Astrocyte of the spinal cord (primary cell): ENCODE data around the gene ERC2.
A peak's percentile ranks its signal among the peaks of the same experiment; 100 is the strongest.

ENCODE experiments used
- DNase-seq: peaks from one replicate; pipeline ENCODE4 v3.0.0; 2011; ENCODE audit warnings: low read depth, low spot score
- H3K4me3 ChIP-seq: 2 replicates; pipeline ENCODE4 v1.5.1; 2011; ENCODE audit warnings: low read depth, mild to moderate bottlenecking, low read length, moderate library complexity
- in situ Hi-C: cut with HindIII; loops from 2 replicates; pipeline ENCODE4 v1.10.0; 2017; ENCODE audit warnings: low sequenced_read_pairs
- TF ChIP-seq, protein P1 (sequence below): IDR thresholded peaks from 2 replicates; pipeline ENCODE4 v1.5.1; 2012; ENCODE audit warnings: low read depth, mild to moderate bottlenecking, low read length, inconsistent platforms

ERC2 gene

DNA sequence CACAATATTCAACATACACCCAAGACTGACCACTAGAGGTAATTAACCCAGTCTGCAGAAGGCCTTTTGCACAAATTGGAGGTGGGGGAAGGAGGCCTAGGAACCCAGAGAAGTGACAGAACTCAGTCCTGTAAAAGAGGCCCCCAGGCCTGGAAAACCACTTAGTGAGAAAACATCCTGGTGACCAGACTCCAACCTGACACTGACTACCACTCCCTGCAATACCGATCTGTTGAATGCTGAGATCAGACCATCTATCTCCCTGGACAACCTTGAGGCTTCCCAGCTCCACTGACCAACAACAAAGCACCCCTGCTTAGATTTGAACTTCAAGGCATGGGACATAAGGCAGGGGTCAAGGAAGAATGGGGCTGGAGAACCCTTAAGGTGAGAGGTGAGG lies 719.2 kb downstream of the ERC2 start:
- no peak overlapping the region for H3K4me3 ChIP-seq
- in situ Hi-C loops, result no loop called here
- TF ChIP-seq, protein P1, sequence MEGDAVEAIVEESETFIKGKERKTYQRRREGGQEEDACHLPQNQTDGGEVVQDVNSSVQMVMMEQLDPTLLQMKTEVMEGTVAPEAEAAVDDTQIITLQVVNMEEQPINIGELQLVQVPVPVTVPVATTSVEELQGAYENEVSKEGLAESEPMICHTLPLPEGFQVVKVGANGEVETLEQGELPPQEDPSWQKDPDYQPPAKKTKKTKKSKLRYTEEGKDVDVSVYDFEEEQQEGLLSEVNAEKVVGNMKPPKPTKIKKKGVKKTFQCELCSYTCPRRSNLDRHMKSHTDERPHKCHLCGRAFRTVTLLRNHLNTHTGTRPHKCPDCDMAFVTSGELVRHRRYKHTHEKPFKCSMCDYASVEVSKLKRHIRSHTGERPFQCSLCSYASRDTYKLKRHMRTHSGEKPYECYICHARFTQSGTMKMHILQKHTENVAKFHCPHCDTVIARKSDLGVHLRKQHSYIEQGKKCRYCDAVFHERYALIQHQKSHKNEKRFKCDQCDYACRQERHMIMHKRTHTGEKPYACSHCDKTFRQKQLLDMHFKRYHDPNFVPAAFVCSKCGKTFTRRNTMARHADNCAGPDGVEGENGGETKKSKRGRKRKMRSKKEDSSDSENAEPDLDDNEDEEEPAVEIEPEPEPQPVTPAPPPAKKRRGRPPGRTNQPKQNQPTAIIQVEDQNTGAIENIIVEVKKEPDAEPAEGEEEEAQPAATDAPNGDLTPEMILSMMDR, result no peak
- DNase-seq, result no peak

DNA sequence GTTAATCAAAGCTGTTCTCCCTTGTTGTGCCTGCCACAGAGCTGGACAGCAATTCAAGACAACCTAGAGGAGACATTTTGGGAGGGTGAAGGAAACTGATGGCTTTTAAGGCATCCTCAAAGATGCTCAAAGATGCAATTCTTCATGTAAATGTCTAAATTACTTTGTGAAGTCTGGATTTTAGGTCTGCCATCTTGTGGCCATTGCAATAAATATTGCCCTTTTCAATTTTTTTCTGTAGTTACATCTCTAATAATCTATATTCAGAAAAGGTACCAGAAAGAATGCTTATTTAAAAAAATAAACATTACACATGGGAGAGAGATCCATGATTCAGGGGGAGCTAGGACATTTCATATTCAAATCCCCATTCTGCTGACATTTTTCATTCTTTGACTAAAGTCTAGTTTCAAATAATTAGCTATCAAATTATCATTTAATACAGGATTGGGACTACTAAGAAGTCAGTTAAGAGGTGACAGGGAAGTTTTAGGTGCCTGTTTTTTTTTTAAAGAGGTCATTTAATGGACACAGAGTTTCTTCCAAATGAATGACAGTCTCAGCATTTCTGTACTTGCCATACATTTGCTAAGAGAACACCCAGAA lies 721.4 kb downstream of the ERC2 start:
- in situ Hi-C loops, result no loop called here
- TF ChIP-seq, protein P1, result peak; percentile 49
- H3K4me3 ChIP-seq, result no peak overlapping the region
- DNase-seq, result peak; percentile 22

DNA sequence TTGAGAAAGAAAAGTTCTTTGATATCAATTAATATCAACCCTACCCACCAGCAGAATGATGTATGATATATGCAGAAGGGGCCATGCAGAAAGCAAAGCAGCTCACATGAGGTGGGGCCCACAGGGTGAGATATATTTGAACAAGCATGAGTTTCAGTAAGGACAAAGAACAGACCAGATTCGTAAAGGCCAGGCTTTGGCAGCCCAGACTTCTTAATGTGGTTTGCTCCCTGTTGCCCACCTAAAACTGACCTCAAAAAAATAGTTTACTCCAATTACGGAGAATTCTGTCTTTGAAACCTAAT lies 725.5 kb downstream of the ERC2 start:
- DNase-seq, result no peak
- TF ChIP-seq, protein P1, result no peak
- H3K4me3 ChIP-seq, result no peak overlapping the region
- in situ Hi-C loops, result no loop called here

DNA sequence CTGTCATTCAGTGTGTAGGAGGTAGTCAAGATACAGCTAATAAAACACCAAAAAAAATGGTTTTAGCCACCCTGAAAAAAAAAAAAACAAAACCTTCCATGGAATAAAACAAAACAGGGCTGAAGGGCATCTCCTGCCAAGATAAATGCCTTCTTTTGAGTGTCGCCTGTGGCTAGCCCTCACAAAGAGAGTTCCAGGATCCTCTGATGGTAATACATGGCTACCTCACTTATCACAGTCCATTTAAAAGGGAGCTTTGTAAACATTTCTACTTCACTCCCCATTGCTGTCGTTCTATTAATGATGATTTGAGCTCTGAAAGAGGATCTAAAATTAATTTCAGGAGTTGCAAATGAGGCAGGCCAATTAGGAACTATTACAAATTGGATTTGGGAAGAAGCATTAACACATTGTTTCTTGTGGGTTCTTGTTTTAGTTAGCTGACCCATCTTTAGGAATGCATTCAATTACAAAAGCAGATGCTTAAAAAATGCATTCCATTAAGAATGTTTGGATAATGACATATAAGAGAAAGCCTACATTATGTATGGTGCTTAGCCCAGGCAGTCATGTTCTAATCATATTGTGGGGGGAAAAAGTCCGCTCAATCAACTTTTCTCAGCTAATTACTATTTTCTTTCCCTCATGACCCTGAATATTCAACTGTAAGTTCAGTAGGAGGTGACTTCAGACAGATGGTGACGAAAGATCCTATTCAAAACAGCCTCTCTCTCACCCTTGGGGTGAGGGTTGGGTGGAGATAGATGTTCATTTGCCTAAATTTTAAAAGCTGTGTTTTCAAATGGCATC lies 726.0 kb downstream of the ERC2 start:
- in situ Hi-C loops, result no loop called here
- no peak overlapping the region for H3K4me3 ChIP-seq

DNA sequence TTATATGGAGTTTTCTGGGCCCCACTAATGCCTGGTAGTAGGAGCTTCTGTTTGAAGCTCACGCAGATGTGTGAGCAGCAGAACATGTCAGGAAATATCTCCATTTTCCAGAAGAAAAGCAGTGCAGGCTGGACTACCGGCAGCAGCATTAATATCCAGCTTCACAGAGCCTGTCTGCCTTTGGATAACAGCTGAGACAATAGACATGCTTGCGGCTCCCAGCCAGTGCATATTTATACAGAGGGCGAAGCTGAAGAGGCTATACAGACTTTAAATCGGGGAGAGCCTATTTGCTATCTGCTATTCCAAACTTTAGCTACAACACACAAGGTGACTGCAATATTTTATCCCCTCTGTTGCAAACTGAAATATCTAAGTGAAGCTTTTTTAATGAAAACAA lies 731.1 kb downstream of the ERC2 start:
- H3K4me3 ChIP-seq, result no peak overlapping the region
- in situ Hi-C loops, result no loop called here
- DNase-seq, result no peak
- TF ChIP-seq, protein P1, result no peak

More for the DNA sequence above, 726.0 kb downstream of the ERC2 start:
- TF ChIP-seq, protein P1, result no peak
- DNase-seq, result no peak

DNA sequence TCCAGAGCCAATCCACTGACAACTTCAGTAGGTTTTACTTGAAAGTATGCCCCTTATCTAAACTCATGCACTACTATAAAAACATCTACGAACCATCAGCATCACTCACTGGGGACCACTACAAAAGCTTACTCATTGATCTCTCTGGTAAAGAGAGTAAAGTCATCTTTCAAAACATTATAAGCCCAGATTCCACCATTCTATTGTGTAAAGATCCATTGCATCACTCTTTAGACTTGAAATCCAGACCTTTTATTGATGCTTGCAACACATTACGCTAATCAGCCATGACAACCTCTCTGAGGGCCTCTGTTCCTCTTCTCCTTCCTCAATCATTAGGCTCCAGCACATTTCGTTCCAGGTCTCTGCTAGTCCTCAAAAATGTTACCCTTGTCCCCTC lies 732.3 kb downstream of the ERC2 start:
- no peak overlapping the region for H3K4me3 ChIP-seq
- TF ChIP-seq, protein P1, result no peak
- DNase-seq, result no peak
- in situ Hi-C loops, result no loop called here
